SU-DHL-6 (cell line): ENCODE data around the gene MPHOSPH8.

Source experiments
- CTCF ChIP-seq: fragments of 200-600 bp; sonication (generic); IDR thresholded peaks from one replicate; pipeline ENCODE4 v1.5.1; 2017; ENCODE audit warnings: antibody characterized with exemption, mild to moderate bottlenecking, low read length, moderate library complexity; ENCODE audit not compliant: insufficient read depth, poor library complexity, severe bottlenecking
- EZH2phosphoT487 ChIP-seq: fragments of 200-600 bp; sonication (generic), shearing (Covaris generic); conservative IDR thresholded peaks from 2 replicates; pipeline ENCODE4 v1.6.1; 2018; ENCODE audit warnings: mild to moderate bottlenecking, antibody characterized with exemption, low read length, moderate library complexity, mixed read lengths

- TF ChIP-seq CTCF (no peak), EZH2phosphoT487 (no peak)
Observed at GRCh38 chr13:19601749-19602725, 31.4 kb upstream of the MPHOSPH8 start.
